ENCODE data around the gene ASB8.

Gene ASB8

DNA sequence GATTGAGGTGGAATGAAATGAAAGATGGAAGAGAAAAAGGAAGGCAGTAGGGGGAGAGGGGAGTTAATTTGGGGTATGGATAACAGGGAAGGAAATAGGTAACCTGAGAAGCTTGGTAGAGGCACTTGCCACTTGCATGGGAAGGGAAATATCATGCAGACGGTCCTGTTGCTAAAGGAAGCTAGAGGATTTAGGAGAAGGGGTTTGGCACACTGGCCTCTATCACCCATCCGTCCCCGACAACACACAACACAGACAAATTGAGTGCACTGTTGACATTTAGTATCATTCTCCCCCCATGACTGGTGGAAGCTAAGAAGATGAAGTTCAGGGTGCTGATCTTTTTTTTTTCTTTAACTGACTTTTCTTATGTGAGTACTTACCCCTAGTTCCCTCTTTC, 43.8 kb upstream of the ASB8 start:
- no peak for TF ChIP-seq NFIC (IDR thresholded peaks at IDR 0.05)
- TF ChIP-seq, protein P1, sequence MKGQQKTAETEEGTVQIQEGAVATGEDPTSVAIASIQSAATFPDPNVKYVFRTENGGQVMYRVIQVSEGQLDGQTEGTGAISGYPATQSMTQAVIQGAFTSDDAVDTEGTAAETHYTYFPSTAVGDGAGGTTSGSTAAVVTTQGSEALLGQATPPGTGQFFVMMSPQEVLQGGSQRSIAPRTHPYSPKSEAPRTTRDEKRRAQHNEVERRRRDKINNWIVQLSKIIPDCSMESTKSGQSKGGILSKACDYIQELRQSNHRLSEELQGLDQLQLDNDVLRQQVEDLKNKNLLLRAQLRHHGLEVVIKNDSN (IDR thresholded peaks at IDR 0.05): no peak
- no peak for TF ChIP-seq FOXM1 (IDR thresholded peaks at IDR 0.05; ENCODE audit: borderline replicate concordance, low read depth)
- TF ChIP-seq CREB1 (IDR thresholded peaks at IDR 0.05; ENCODE audit: low read depth): no peak
- no peak for TF ChIP-seq RAD21 (IDR thresholded peaks at IDR 0.05; ENCODE audit: low read depth)

DNA sequence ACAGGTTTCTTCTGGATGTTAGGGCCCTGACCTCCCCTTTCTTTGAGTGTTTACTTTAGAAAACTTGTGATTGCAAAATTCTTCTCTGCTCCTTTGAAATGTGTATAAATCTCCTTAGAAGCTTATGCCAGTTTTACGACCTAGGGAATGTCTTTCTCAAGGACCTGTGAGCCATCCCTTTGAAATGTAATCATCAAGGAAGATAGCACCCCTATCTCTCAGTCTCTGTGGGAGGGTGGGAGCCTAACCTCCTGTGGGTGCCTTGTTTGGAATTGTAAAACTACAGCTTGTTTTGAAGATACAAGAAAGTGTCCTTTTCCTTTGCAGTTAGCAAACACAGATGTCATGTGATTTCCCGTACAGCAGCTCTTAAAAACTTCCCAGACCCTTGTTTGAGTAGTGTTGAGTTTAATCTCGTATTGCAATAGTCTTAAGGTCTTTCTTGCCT, 42.5 kb upstream of the ASB8 start:
- no peak for TF ChIP-seq REST (IDR thresholded peaks at IDR 0.05; ENCODE audit: low read depth)

- TF ChIP-seq TEAD4 (IDR thresholded peaks at IDR 0.05): no peak
- no peak for TF ChIP-seq ZBTB7A (IDR thresholded peaks at IDR 0.05; ENCODE audit: low read depth)
- no peak for TF ChIP-seq FOXM1 (IDR thresholded peaks at IDR 0.05; ENCODE audit: borderline replicate concordance, low read depth)
- no peak for TF ChIP-seq RAD21 (IDR thresholded peaks at IDR 0.05; ENCODE audit: low read depth)
- TF ChIP-seq CEBPB (IDR thresholded peaks at IDR 0.05): no peak
- TF ChIP-seq REST (IDR thresholded peaks at IDR 0.05; ENCODE audit: low read depth): no peak
- TF ChIP-seq EP300 (IDR thresholded peaks at IDR 0.05; ENCODE audit: borderline replicate concordance): no peak
- TF ChIP-seq YY1 (IDR thresholded peaks at IDR 0.05; ENCODE audit: low read depth): no peak
- no peak for TF ChIP-seq TAF1 (IDR thresholded peaks at IDR 0.05; ENCODE audit: low read depth)
- no peak for TF ChIP-seq EGR1 (IDR thresholded peaks at IDR 0.05)
- TF ChIP-seq TCF12 (IDR thresholded peaks at IDR 0.05; ENCODE audit: low read depth): no peak
- TF ChIP-seq, protein P1 (IDR thresholded peaks at IDR 0.05): no peak
- no peak for TF ChIP-seq CREB1 (IDR thresholded peaks at IDR 0.05; ENCODE audit: low read depth)
- no peak for TF ChIP-seq NFIC (IDR thresholded peaks at IDR 0.05)
These were observed 41.7 kb upstream of the ASB8 start for GRCh38 chr12:48198985-48199384.

GRCh38 chr12:48198672-48198971, 41.3 kb upstream of the ASB8 start:
- TF ChIP-seq, protein P2, sequence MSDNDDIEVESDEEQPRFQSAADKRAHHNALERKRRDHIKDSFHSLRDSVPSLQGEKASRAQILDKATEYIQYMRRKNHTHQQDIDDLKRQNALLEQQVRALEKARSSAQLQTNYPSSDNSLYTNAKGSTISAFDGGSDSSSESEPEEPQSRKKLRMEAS (IDR thresholded peaks at IDR 0.05): no peak

DNA sequence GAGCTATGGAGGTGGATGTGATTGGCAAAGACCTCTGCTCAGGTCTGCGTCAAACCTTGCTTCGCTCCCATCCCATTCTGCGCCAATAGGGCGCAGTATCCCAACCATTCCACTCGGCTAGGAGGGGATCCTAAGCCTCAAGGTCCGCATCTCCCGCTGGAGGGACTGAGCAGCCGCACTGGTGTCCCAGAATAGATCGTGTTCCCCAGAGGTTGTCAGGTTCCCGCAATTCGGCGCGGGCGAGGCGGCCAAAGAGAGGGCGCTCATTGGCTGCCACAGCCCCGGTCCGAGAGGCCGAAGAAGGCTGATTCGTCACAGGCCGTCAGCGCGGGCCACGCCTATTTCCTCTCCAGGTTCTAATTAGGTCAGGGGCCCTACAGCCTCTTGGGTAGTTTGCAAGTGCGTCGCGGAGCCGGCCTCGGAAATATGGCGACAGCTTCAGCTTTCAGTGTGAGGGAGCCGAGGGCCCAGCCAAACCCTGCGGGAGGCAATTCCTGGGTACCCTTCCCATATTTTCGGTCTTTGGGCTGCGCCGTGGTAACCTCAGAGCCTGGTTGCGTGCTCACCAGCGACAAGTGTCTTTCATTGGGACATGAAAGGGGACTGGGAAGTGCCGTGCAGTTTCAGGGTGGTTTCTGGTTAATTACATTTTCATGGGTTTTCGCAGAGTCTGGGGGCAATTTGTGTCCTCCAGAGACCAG, 40.8 kb upstream of the ASB8 start:
- TF ChIP-seq REST (IDR thresholded peaks at IDR 0.05; ENCODE audit: low read depth) (no peak), TAF1 (IDR thresholded peaks at IDR 0.05; ENCODE audit: low read depth) (peak; percentile 81), EP300 (IDR thresholded peaks at IDR 0.05; ENCODE audit: borderline replicate concordance) (no peak), TEAD4 (IDR thresholded peaks at IDR 0.05) (no peak), NFIC (IDR thresholded peaks at IDR 0.05) (no peak), RAD21 (IDR thresholded peaks at IDR 0.05; ENCODE audit: low read depth) (no peak), ZBTB7A (IDR thresholded peaks at IDR 0.05; ENCODE audit: low read depth) (no peak), FOXM1 (IDR thresholded peaks at IDR 0.05; ENCODE audit: borderline replicate concordance, low read depth) (no peak; the same call in 1 of the 2 replicates), CEBPB (IDR thresholded peaks at IDR 0.05) (0 out of 2 replicates have a peak, but pooled peaks have one; percentile 35), TCF12 (IDR thresholded peaks at IDR 0.05; ENCODE audit: low read depth) (peak; percentile 41; the same call in 1 of the 2 replicates), YY1 (IDR thresholded peaks at IDR 0.05; ENCODE audit: low read depth) (peak; percentile 89), CREB1 (IDR thresholded peaks at IDR 0.05; ENCODE audit: low read depth) (peak; percentile 48; the same call in 1 of the 2 replicates), EGR1 (IDR thresholded peaks at IDR 0.05) (no peak)
- TF ChIP-seq, protein P1 (IDR thresholded peaks at IDR 0.05): no peak
- TF ChIP-seq, protein P2 (IDR thresholded peaks at IDR 0.05): peak; percentile 92

Measured in Ishikawa (cell line).